Astrocyte of the cerebellum (primary cell): Measurements from ENCODE around the gene CDH15.

Experiments
- DNase-seq: peaks from one replicate; pipeline ENCODE4 v3.0.0-alpha.2; 2011; ENCODE audit warnings: low read depth
- H3K4me3 ChIP-seq: 2 replicates; pipeline ENCODE4 v1.5.1; 2011; ENCODE audit warnings: mild to moderate bottlenecking, low read depth, low read length, moderate library complexity
- in situ Hi-C: cut with HindIII; loops from 2 replicates; pipeline ENCODE4 v1.10.0; 2017; ENCODE audit warnings: low sequenced_read_pairs
- TF ChIP-seq, protein P1 (sequence below): IDR thresholded peaks from 2 replicates; pipeline ENCODE4 v1.5.1; 2012; ENCODE audit warnings: low read length, low read depth, moderate library complexity, mild to moderate bottlenecking; ENCODE audit errors: missing control alignments

Gene CDH15

DNA sequence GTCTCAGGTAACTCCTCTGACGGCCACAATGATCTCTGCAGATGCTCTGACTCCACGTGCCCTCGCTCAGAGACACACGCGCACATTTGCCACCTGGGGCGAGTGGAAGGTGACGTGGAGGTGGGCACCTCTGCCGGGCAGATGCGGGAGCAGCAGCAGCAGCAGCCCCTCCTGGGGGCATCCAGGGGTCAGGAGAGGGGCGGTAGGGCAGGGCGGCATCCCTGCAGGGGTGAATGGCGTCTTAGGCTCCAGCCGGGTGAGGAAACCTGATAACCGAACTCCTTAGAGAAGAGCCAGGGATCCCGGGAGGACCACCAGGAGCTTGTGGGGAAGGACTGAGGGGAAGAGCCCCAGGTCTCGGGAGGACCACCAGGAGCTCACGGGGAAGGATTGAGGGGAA, 34.6 kb upstream of the CDH15 start:
- no peak for DNase-seq
- no peak overlapping the region for H3K4me3 ChIP-seq
- TF ChIP-seq, protein P1, sequence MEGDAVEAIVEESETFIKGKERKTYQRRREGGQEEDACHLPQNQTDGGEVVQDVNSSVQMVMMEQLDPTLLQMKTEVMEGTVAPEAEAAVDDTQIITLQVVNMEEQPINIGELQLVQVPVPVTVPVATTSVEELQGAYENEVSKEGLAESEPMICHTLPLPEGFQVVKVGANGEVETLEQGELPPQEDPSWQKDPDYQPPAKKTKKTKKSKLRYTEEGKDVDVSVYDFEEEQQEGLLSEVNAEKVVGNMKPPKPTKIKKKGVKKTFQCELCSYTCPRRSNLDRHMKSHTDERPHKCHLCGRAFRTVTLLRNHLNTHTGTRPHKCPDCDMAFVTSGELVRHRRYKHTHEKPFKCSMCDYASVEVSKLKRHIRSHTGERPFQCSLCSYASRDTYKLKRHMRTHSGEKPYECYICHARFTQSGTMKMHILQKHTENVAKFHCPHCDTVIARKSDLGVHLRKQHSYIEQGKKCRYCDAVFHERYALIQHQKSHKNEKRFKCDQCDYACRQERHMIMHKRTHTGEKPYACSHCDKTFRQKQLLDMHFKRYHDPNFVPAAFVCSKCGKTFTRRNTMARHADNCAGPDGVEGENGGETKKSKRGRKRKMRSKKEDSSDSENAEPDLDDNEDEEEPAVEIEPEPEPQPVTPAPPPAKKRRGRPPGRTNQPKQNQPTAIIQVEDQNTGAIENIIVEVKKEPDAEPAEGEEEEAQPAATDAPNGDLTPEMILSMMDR = no peak
- in situ Hi-C loops = no loop called here

DNA sequence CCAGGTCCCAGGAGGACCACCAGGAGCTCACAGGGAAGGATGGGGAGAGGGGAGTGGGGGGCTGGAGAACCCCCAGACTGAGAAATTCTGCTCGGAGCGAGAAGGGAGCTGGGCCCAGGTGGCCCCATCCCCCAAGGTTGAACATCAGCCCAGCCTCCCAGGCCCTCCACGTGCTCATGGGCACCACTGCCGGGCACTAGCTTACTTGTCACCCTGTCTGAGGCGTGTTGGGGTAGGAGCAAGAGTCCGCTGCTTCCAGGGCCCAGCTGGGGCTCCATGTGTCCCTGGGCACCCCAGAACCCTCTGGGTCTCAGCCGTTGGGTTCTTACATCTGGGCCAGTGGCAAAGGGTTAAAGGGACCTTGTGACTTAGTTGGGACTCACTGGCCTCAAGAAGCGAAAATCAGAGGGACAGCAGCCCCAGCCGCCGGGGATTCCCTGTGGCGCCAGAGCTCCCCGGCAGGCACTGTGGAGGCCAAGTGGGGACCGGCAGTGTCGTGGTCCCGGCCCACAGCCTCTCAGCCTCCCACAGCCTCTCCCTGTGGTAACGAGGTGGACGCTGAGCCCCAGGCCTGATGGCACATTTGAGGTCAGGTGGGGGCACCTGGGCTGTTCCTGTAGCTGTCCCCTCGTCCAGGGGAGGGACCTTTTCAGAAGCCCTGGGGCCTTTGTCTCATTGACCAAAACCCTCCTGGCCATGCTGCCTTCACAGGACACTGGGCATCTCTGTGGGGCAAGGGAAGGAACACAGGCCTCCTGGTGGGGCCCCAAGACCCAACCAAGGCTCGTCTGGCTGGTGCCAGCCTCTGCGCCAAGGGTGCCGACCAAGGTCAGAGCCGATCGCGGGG, 33.7 kb upstream of the CDH15 start:
- in situ Hi-C loops = no loop called here
- TF ChIP-seq, protein P1 = no peak
- no peak for DNase-seq
- no peak overlapping the region for H3K4me3 ChIP-seq

DNA sequence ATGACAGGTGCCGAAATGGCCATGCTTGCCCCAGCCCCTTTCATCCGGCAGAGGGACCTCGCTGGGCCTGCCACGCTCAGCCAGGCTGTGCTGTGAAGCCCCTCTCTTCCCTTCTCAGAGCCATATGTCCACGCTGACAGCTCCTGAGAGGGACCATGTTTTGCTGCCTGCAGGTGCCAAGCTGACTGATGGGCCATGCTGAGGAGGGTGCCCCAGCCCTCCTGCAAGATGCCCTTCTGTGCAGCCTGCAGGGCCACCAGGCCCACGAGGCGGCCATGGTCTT, 33.1 kb upstream of the CDH15 start:
- TF ChIP-seq, protein P1 = no peak
- DNase-seq = no peak
- in situ Hi-C loops = no loop called here
- H3K4me3 ChIP-seq = no peak overlapping the region

DNA sequence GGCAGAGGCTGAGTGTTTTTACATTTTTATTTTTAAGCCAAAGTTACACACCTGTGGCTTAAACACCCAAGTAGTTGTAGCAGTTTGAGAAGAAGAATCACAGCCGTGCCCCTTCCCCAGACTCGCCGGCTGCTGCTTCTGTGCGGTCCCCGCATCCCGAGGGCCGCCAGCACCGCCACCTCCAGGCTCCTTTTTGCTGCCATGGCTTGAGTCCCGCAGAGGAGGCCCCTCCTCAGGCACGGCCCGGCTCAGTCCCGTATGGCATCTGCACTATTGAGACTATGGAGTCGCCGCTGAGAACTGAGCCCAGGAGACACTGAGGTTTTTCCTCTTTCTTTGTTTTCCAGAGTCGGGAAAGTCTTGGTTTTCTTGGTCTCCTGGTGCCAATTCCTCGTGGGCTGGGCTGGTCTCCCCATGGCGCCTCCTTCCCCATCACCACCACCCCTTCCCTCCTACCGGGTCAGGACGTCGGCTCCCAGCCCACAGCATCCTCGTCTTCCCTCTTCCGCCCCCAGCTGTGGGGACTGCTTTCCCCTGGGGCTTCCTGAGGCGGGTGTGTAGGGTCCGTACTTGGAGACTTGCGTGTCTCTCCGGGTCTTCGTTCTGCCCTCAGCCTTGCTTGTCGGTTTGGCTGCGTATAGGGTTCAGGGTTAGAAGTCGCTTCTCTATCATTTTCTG, 32.6 kb upstream of the CDH15 start:
- TF ChIP-seq, protein P1 = no peak
- in situ Hi-C loops = no loop called here
- no peak overlapping the region for H3K4me3 ChIP-seq
- no peak for DNase-seq

DNA sequence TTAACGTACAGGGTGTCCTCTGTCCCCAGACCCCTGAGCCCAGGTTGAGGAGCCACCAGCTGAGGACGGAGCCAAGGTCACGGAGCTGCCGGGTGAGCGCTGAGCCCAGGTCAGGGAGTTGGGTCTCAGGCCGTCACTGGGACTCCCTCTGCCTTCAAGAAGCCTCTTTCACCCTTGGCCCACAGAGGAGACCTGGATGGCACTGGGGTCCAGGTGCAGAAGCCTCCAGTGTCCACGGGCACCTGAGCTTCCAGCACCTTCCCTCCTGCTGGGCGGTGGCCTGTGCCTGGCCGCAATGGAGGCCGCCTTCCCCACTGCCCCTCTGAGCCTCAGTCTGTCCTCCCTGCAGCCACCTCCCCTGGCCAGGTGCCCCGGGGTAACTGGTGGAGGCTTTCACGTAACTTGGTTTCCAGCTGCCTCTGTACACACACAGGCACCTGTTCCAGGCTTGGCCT, 31.6 kb upstream of the CDH15 start:
- in situ Hi-C loops = loop anchor here (5.0 to 10.0 kb wide), 2 partner anchors 77 to 385 kb away; partner anchors contain the start of gene ZNF778
- no peak for DNase-seq
- H3K4me3 ChIP-seq = no peak overlapping the region
- TF ChIP-seq, protein P1 = no peak

DNA sequence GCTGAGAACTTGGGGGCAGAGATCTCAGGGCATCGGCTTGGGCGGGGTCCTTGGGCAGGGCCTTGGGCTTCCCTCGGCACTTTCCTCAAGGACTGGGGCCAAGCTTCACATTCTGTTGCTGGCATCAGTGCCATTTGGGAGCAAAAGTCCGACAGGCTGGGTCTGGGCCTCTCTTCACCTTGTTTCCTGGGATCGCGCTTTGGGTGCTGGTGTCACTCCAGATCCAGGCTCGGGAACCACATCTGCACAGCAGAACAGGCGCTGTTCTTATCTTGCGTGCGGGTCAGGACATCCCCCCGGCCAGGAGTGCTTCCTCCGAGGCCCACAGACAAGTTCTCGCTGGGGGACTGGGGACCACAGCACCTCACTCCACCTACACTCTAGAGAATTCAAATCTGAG, 31.1 kb upstream of the CDH15 start:
- no peak for DNase-seq
- TF ChIP-seq, protein P1 = no peak
- H3K4me3 ChIP-seq = no peak overlapping the region
- in situ Hi-C loops = loop anchor here (5.0 to 10.0 kb wide), 2 partner anchors 77 to 386 kb away; partner anchors contain the start of gene ZNF778
